ENCODE results near the gene FADS2. TPM values are rescaled to one million over a fixed set of nuclear protein-coding genes. Genes with fewer than 3 reads are reported as not detected.
A peak's percentile ranks its signal among the peaks of the same experiment; 100 is the strongest.

FADS2 gene
- total and polyA plus RNA-seq, 2 of the 13 experiments (the other 11 are each of a cell fraction or from before 2014, with no cell fraction given): 90.1 to 124 TPM

GRCh38 chr11:61816736-61817455 lies 11.2 kb upstream of the FADS2 start, which contains the start of gene FADS1 (continued):
- TF ChIP-seq RNF219 (CRISPR knock-in tag; IDR thresholded peaks at IDR 0.05) (no peak), ZNF703 (CRISPR knock-in tag; IDR thresholded peaks at IDR 0.05; ENCODE audit: borderline replicate concordance) (peak; percentile 40; the same call in 1 of the 2 replicates), ZNF598 (CRISPR knock-in tag; IDR thresholded peaks at IDR 0.05; ENCODE audit: borderline replicate concordance) (peak; percentile 59; the same call in 1 of the 2 replicates), ZFP36 (IDR thresholded peaks at IDR 0.05; ENCODE audit: borderline replicate concordance, low read depth, low read length, partially characterized antibody) (no peak), WIZ (CRISPR knock-in tag; IDR thresholded peaks at IDR 0.05) (0 out of 2 replicates have a peak, but pooled peaks have one; percentile 58), CHD4 (IDR thresholded peaks at IDR 0.05; ENCODE audit: borderline replicate concordance, low read length) (no peak), TAF1 (CRISPR knock-in tag; IDR thresholded peaks at IDR 0.05) (peak; percentile 55), ZKSCAN8 (CRISPR knock-in tag; IDR thresholded peaks at IDR 0.05; ENCODE audit: borderline replicate concordance) (peak; percentile 25; the same call in 1 of the 2 replicates), DNMT1 (CRISPR knock-in tag; IDR thresholded peaks at IDR 0.05) (no peak), ZSCAN29 (CRISPR knock-in tag; conservative IDR thresholded peaks at IDR 0.05) (peak; percentile 93), ZNF605 (CRISPR knock-in tag; IDR thresholded peaks at IDR 0.05) (peak; percentile 68), ELF3 (CRISPR knock-in tag; IDR thresholded peaks at IDR 0.05) (peak; percentile 75), ASH2L (IDR thresholded peaks at IDR 0.05; ENCODE audit: insufficient read length, low read depth, low read length) (peak; percentile 68), MLLT10 (CRISPR knock-in tag; IDR thresholded peaks at IDR 0.05) (no peak), NR2C2 (CRISPR knock-in tag; IDR thresholded peaks at IDR 0.05; ENCODE audit: borderline replicate concordance) (peak; percentile 70), HIVEP1 (CRISPR knock-in tag; IDR thresholded peaks at IDR 0.05) (peak; percentile 89), ZNF143 (CRISPR knock-in tag; IDR thresholded peaks at IDR 0.05) (peak; percentile 83), ZNF580 (CRISPR knock-in tag; IDR thresholded peaks at IDR 0.05; ENCODE audit: borderline replicate concordance, low read depth) (peak; percentile 67; the same call in 1 of the 2 replicates), ZNF569 (CRISPR knock-in tag; IDR thresholded peaks at IDR 0.05; ENCODE audit: borderline replicate concordance) (no peak), ZNF672 (CRISPR knock-in tag; IDR thresholded peaks at IDR 0.05) (no peak), ZNF224 (CRISPR knock-in tag; IDR thresholded peaks at IDR 0.05) (no peak), HMG20A (CRISPR knock-in tag; IDR thresholded peaks at IDR 0.05; ENCODE audit: borderline replicate concordance) (no peak), HDAC1 (CRISPR knock-in tag; IDR thresholded peaks at IDR 0.05) (peak; percentile 95), RAD51 (IDR thresholded peaks at IDR 0.05; ENCODE audit: borderline replicate concordance) (no peak), HOXD1 (CRISPR knock-in tag; IDR thresholded peaks at IDR 0.05) (peak; percentile 73; the same call in 1 of the 2 replicates)
- TF ChIP-seq, protein P1, sequence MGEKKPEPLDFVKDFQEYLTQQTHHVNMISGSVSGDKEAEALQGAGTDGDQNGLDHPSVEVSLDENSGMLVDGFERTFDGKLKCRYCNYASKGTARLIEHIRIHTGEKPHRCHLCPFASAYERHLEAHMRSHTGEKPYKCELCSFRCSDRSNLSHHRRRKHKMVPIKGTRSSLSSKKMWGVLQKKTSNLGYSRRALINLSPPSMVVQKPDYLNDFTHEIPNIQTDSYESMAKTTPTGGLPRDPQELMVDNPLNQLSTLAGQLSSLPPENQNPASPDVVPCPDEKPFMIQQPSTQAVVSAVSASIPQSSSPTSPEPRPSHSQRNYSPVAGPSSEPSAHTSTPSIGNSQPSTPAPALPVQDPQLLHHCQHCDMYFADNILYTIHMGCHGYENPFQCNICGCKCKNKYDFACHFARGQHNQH (CRISPR knock-in tag; IDR thresholded peaks at IDR 0.05): peak; percentile 92
- TF ChIP-seq, protein P2, sequence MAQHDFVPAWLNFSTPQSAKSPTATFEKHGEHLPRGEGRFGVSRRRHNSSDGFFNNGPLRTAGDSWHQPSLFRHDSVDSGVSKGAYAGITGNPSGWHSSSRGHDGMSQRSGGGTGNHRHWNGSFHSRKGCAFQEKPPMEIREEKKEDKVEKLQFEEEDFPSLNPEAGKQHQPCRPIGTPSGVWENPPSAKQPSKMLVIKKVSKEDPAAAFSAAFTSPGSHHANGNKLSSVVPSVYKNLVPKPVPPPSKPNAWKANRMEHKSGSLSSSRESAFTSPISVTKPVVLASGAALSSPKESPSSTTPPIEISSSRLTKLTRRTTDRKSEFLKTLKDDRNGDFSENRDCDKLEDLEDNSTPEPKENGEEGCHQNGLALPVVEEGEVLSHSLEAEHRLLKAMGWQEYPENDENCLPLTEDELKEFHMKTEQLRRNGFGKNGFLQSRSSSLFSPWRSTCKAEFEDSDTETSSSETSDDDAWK (CRISPR knock-in tag; IDR thresholded peaks at IDR 0.05): no peak

Measured in HepG2 (cell line).